ENCODE results near the gene ERVFRD-1.

The ERVFRD-1 gene

DNA sequence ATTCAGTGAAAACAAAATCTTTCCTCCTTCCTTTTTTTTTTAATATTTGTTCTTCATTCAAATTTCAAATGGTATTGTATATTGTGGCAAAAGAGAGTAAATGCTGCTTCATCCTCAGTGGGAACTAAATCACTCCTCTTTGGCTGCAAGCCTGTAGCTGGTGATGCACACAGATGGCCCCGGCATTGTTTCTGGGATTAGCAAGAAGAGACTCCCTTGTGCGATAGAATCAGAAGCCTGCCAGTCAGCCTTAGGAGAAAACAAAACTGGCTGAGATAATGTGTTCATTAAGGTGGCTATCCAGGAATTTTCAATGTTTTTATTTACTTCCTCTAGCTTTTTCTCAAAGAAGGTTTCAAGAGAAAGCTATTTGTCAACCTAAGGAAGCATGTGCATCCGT lies 46.7 kb downstream of the ERVFRD-1 start:
- H3K4me3 ChIP-seq (ENCODE audit: low read depth, low read length) = no peak overlapping the region
- TF ChIP-seq, protein P1, sequence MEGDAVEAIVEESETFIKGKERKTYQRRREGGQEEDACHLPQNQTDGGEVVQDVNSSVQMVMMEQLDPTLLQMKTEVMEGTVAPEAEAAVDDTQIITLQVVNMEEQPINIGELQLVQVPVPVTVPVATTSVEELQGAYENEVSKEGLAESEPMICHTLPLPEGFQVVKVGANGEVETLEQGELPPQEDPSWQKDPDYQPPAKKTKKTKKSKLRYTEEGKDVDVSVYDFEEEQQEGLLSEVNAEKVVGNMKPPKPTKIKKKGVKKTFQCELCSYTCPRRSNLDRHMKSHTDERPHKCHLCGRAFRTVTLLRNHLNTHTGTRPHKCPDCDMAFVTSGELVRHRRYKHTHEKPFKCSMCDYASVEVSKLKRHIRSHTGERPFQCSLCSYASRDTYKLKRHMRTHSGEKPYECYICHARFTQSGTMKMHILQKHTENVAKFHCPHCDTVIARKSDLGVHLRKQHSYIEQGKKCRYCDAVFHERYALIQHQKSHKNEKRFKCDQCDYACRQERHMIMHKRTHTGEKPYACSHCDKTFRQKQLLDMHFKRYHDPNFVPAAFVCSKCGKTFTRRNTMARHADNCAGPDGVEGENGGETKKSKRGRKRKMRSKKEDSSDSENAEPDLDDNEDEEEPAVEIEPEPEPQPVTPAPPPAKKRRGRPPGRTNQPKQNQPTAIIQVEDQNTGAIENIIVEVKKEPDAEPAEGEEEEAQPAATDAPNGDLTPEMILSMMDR (IDR thresholded peaks at IDR 0.05; ENCODE audit: borderline replicate concordance, insufficient read depth, low read depth, low read length) = no peak

DNA sequence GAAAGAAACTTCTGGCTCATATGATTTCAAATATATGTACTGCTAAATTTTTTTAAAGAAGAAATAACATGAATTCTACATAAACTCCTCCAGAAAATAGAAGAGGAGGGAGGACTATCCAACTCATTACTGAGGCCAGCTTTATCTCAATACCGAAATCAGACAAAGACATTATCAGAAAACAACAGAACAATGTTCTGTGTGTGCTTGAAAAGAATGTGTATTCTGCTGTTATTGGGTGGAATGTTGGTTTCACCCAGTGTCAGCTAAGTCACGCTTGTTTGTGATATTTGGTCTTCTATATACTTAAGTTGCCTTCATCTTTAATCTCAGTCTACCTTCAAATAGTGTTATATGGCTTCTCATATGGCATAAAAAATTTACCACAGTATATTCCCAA lies 48.8 kb downstream of the ERVFRD-1 start:
- TF ChIP-seq, protein P1 (IDR thresholded peaks at IDR 0.05; ENCODE audit: borderline replicate concordance, insufficient read depth, low read depth, low read length) = no peak
- no peak overlapping the region for H3K4me3 ChIP-seq (ENCODE audit: low read depth, low read length)

DNA sequence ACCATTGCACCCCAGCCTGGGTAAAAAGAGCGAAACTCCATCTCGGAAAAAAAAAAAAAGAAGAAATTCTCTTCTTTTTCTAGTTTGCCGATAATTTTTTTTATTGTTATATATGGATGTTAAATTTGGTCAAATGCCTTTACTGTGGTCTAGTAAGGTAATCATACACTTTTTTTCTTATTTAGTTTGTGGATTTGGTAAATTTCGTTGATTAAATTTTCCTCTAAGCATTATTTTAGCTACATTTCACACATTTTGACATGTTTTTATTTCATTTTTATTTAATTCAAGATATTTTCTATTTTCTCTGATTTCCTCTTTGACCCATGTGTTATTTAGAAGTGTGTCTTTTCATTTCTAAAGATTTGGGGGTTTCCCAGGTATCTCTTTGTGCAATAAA lies 49.4 kb downstream of the ERVFRD-1 start:
- no peak overlapping the region for H3K4me3 ChIP-seq (ENCODE audit: low read depth, low read length)
- TF ChIP-seq, protein P1 (IDR thresholded peaks at IDR 0.05; ENCODE audit: borderline replicate concordance, insufficient read depth, low read depth, low read length) = no peak

DNA sequence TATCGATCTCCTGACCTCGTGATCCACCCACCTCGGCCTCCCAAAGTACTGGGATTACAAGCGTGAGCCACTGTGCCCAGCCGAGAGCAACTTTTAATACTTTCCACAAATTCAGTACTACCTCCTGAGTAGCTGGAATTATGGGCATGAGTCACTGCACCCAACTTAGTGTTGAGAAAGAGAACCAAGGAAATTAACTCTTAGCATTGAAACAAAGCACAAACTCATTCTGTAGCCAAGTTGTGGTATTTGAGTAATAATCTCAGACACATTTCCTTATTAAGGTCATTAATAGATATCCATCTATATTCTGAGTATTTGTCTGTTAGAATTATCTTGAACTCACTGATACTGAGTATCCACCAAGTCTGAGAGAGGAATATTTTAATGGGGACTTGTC lies 53.1 kb downstream of the ERVFRD-1 start:
- TF ChIP-seq, protein P1 (IDR thresholded peaks at IDR 0.05; ENCODE audit: borderline replicate concordance, insufficient read depth, low read depth, low read length) = no peak
- H3K4me3 ChIP-seq (ENCODE audit: low read depth, low read length) = no peak overlapping the region

DNA sequence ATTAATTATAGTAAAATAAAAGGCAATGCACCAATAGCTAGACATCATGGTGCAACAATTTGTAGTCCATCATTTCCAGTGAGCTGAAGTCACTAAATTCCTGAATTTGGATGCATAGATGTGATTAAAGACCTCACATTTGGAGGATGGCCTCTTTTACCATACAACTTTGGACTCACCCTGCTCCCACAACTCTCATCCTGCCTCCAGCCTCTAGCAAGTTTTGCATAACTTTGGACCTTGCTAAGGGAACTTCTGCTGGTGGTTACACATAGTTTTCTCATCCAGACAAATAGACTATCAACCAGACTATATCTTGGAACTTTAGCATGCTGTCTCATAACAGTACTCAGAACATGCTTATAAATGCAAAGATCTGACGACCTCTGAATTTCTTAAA lies 54.7 kb downstream of the ERVFRD-1 start:
- no peak overlapping the region for H3K4me3 ChIP-seq (ENCODE audit: low read depth, low read length)
- TF ChIP-seq, protein P1 (IDR thresholded peaks at IDR 0.05; ENCODE audit: borderline replicate concordance, insufficient read depth, low read depth, low read length) = no peak

DNA sequence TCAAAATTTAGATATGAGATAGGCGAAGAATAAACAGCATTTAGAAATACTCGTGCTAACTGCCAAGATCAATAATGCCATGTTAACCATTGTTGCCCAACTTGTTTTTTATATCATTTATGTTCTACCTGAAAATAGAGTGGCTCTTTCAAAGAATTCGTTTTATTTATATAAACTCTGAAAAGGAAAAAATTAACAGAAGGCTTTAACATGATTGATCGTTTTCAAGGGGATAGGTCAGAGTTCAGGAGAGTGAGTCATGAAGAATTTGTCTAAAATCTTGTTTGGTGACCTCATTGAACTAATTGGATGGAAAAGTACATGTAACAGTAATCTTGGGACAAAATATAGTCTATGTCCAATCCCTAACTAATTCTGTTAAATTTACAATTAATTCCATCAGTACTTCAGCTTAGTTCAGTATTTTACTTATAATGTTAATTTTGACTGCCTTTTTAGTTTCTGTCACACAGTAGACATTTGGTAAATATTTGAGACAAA lies 56.3 kb downstream of the ERVFRD-1 start:
- TF ChIP-seq, protein P1 (IDR thresholded peaks at IDR 0.05; ENCODE audit: borderline replicate concordance, insufficient read depth, low read depth, low read length) = no peak
- no peak overlapping the region for H3K4me3 ChIP-seq (ENCODE audit: low read depth, low read length)

DNA sequence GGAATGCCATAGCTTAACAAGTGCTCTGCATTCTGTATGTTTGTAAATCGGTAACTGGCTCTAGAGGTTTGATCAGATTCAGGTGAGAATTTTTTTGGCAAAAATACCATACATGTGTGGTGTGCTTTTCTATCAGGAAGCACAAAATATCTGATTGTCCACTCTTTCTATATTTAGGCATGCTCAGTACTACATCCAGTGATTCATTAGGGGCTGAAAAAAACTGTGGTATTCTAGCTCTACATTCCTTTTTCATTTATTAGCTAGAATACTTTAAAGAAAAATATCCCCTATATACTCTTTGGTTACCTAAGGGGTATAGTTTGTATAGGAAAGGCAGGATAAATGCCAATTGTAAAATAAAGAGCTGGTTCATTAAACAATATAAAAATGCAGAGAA lies 56.8 kb downstream of the ERVFRD-1 start:
- TF ChIP-seq, protein P1 (IDR thresholded peaks at IDR 0.05; ENCODE audit: borderline replicate concordance, insufficient read depth, low read depth, low read length) = no peak
- H3K4me3 ChIP-seq (ENCODE audit: low read depth, low read length) = no peak overlapping the region

Measured in GM12875 (cell line).